ENCODE measurements around the gene NBPF4. TPM values are rescaled to one million over a fixed set of nuclear protein-coding genes. Genes with fewer than 3 reads are reported as not detected.

NBPF4 gene
- total RNA-seq = not detected in 2 replicates

GRCh38 chr1:108243976-108244375, at the start of gene NBPF4:
Gene NBPF4 (minus strand): TSS chr1:108244076. CDS start chr1:108243761, 315 bp downstream.

DNA sequence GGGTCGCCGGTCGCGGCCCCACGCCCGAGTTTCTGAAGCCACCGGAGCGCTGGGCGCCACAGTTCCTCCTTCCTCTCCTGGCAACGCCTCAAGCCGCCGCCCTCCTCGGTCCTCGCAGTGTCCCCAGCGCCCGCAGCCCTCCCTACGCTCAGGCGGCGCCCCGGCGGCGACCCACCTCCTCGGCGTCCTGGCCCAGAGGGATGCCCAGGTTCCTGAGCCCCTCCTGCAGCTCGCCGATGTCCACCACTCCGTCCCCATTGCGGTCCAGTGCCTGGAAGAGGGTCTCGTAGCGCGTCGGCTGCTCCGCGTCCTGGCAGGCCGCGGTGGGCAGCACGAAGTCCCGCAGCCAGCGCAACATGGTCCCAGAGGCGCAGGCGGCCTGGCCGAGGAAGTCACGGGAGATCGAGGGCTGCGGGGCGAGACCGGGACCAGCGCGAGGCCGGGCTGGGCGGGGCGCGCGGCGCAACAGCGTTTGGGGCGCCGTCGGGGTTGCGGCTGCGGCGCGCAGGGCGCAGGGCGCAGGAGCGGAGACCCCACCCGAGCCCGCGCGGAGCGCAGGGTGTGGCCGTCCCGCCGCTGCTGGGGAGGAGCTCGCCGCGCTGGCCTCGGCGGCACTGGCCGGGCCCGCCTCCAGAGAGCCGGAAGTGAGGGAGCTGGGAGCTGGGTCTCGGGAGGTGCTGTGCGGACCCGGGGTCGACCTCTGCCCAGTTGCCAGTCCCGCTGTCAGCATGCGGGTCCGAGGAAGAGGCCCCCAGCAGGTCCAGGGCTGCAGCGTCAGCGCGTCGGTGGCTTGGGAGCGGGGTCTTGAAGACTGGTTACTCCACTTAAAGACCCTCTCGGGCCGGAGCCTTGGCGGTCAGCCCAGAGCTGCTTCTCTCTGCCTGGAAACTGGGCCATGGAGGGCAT, 43.8 kb downstream of the NBPF4 start, which contains the start of gene SLC25A24:
SLC25A24 (minus strand) TSS at position 563 of the 906 bp plus-strand sequence; CDS start at position 358, 205 bp downstream.

Other genes starting within 250 kb of the NBPF4 start
- 48.1 and 54.4 TPM in 2 replicates for gene SLC25A24, start 43.7 kb downstream of the NBPF4 start, total RNA-seq
- not detected in 2 replicates for gene NBPF6, start 206.3 kb upstream of the NBPF4 start, total RNA-seq

All from hair follicle dermal papilla cell (primary cell).